ENCODE results near the gene VSTM4. TPM values are rescaled to one million over a fixed set of nuclear protein-coding genes. Genes with fewer than 3 reads are reported as not detected.

VSTM4 gene
- total and polyA plus RNA-seq, 9 donors = 35.5 to 59.5 (median 46.7) TPM

DNA sequence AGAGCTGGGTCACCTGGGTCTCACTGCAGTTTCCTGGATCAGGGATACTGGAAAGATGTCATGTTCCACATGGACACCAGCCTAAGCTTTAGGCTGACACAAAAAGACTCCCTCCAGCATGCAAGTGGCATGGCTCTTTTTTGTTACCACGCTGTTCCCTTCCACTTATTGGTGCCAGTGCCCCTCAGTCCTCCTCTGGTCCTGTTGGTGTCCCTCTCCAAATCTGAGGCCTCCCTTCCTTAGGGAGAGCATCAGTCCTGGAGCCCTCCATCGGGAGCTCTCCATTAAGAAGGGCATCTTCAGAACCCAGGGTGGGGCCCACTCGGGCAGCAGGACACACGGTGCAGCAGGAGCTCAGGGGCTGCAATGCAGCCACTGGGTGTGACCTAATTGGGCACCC is 99.6 kb downstream of the VSTM4 start:
- 96% methylated on average over 2 of the region's 4 CpGs for WGBS (ENCODE audit: insufficient coverage)
- Histone ChIP-seq H3K27ac (ENCODE audit: low read length) (no peak overlapping the region), H3K9me3 (replicated peaks; ENCODE audit: control insufficient read depth, low read depth, low read length) (no peaks in the 10 kb centered on the region), H3K4me3 (ENCODE audit: low read length) (no peak overlapping the region), H3K4me1 (ENCODE audit: control insufficient read depth, insufficient read depth, low read length) (peaks cover 18% of the 10 kb centered on the region), H3K36me3 (ENCODE audit: control insufficient read depth, insufficient read depth, low read length) (peaks cover 43% of the 10 kb centered on the region), H3K27me3 (ENCODE audit: control insufficient read depth, insufficient read depth, low read length) (no peaks in the 10 kb centered on the region)
- DNase-seq = no peak

DNA sequence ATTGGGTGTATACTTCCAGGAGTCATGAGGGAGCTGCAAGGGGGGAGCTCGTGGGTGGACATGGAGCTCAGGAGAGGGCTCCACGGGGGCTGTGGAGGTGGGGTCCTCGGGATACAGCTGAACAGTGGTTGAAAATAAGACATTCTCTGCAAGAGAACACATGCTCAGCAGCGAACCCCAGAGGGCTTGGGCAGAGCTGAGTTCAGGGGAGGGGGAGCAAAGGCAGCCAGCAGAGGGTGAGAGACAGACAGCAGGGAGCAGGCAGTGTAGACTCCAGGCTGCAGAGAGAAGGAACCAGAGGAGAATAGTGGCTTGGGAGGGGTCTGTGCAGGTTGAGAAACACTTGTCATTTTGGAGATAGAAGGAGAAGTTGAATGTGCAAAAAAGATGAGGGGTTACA is 102.7 kb downstream of the VSTM4 start:
- Histone ChIP-seq H3K4me1 (ENCODE audit: control insufficient read depth, insufficient read depth, low read length) (peaks cover 43% of the 10 kb centered on the region), H3K27ac (ENCODE audit: low read length) (no peak overlapping the region), H3K36me3 (ENCODE audit: control insufficient read depth, insufficient read depth, low read length) (peaks cover 26% of the 10 kb centered on the region), H3K9me3 (replicated peaks; ENCODE audit: control insufficient read depth, low read depth, low read length) (no peaks in the 10 kb centered on the region), H3K27me3 (ENCODE audit: control insufficient read depth, insufficient read depth, low read length) (no peaks in the 10 kb centered on the region), H3K4me3 (ENCODE audit: low read length) (no peak overlapping the region)
- no peak for DNase-seq
- 31% methylated on average over 4 of the region's 4 CpGs for WGBS (ENCODE audit: insufficient coverage)

DNA sequence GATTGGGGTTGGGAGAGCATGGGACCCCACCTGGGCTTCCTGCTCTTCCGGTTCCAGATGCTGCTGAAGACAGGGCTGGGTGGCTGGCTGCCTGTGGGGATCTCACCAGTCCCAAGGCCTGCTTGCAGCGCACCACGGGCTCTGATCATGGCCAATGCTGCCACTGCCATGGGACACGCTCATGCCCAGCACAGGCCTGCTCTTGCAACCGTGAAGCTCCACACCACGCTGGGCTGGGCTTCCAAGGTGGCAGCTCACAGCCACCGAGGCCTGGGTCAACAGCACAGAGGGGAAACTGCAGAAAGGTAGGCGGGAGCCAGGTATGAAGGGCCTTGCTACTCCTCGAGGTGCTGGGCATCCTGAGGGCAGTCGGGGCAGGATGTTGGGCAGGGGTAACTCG is 103.6 kb downstream of the VSTM4 start:
- H3K4me1 ChIP-seq (ENCODE audit: control insufficient read depth, insufficient read depth, low read length) = peaks cover 43% of the 10 kb centered on the region
- no peak for DNase-seq
- H3K9me3 ChIP-seq (replicated peaks; ENCODE audit: control insufficient read depth, low read depth, low read length) = no peaks in the 10 kb centered on the region
- H3K36me3 ChIP-seq (ENCODE audit: control insufficient read depth, insufficient read depth, low read length) = peaks cover 19% of the 10 kb centered on the region
- no peak overlapping the region for H3K4me3 ChIP-seq (ENCODE audit: low read length)
- 92% methylated on average over 11 of the region's 11 CpGs for WGBS (ENCODE audit: insufficient coverage)
- H3K27ac ChIP-seq (ENCODE audit: low read length) = no peak overlapping the region
- no peaks in the 10 kb centered on the region for H3K27me3 ChIP-seq (ENCODE audit: control insufficient read depth, insufficient read depth, low read length)

DNA sequence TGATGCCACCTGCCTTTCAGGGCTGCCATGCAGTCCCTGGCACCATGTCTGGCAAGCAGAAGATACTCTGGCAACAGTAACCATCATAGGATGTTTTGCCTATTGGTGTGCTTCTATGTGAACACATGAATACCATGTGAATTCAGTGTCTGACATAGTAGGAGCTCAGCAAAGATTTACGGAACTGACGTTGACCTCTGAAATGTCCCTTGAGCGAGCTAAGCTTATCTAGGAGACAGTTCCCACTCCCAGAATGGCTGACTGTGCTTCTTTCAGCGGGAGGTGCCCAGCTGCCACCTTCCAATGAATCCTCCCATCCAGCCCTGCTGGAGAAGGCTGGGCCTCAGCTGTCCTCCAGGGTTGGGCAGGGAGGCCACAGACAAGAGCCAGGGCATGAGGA is 104.5 kb downstream of the VSTM4 start:
- Histone ChIP-seq H3K9me3 (replicated peaks; ENCODE audit: control insufficient read depth, low read depth, low read length) (no peaks in the 10 kb centered on the region), H3K27me3 (ENCODE audit: control insufficient read depth, insufficient read depth, low read length) (no peaks in the 10 kb centered on the region), H3K4me3 (ENCODE audit: low read length) (no peak overlapping the region), H3K27ac (ENCODE audit: low read length) (no peak overlapping the region), H3K4me1 (ENCODE audit: control insufficient read depth, insufficient read depth, low read length) (peaks cover 43% of the 10 kb centered on the region), H3K36me3 (ENCODE audit: control insufficient read depth, insufficient read depth, low read length) (peaks cover 12% of the 10 kb centered on the region)
- peak; percentile 35 for DNase-seq
- 31% methylated on average over 3 of the region's 4 CpGs for whole genome bisulfite sequencing (ENCODE audit: insufficient coverage)

DNA sequence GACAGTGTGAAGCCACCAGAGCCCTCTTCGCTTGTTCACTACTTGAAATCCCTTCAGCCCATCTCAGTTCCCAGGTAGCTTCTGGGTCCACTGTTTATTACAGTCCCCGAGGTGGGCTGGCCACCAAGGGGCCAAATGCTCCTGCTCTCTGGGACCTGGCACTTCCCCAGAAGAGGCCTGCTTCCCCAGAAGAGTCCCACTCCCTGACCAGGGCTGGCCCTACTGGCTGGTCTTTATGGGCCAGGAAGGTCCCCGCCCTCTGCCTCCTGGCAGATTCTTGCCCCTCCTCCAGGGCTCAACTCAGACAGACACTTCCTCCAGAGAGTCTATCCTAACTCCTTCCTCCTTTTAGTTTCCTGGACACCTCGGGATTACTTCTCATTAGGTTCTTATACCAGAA is 105.0 kb downstream of the VSTM4 start:
- Histone ChIP-seq H3K27me3 (ENCODE audit: control insufficient read depth, insufficient read depth, low read length) (no peaks in the 10 kb centered on the region), H3K4me3 (ENCODE audit: low read length) (no peak overlapping the region), H3K36me3 (ENCODE audit: control insufficient read depth, insufficient read depth, low read length) (peaks cover 6% of the 10 kb centered on the region), H3K4me1 (ENCODE audit: control insufficient read depth, insufficient read depth, low read length) (peaks cover 43% of the 10 kb centered on the region), H3K9me3 (replicated peaks; ENCODE audit: control insufficient read depth, low read depth, low read length) (no peaks in the 10 kb centered on the region), H3K27ac (ENCODE audit: low read length) (no peak overlapping the region)
- WGBS (ENCODE audit: insufficient coverage) = 80% methylated on average over 3 of the region's 4 CpGs
- no peak for DNase-seq

DNA sequence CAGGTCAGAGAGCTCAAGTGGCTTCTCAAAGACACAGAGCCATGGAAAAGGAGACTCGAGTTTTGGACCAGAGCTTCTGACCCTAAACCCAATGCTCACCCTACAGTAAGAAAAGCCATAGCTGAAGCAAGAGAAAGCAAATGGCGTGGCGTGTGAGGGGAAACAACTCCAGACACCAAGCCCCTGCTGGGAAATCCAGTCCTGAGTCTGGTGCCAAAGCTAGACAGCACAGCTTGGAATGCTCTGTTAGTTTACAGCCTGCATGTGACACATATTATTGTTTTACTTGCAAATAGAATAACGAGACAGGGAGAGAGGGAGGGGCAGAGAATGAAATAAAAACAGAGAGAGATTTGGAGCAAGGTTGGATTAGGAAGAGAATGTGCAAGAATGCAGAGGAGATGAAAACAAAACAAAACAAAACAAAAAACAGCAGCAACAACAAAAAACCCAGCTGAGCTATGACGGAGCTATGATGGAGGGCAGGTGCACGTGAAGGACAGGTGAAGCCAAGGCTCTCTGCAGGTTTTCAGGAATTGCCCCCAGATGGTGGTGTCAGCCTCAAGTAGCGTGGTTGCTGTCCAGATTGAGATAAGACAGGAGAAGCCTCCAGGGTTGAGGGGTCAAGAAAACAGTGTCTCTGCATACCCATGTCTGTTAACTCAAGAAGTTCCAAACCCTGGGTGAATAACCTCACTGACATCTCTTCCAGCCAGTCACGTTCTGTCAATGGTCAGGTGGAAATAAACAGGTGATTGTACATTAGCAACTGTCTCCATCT is 105.9 kb downstream of the VSTM4 start:
- Histone ChIP-seq H3K36me3 (ENCODE audit: control insufficient read depth, insufficient read depth, low read length) (peaks cover 5% of the 10 kb centered on the region), H3K4me1 (ENCODE audit: control insufficient read depth, insufficient read depth, low read length) (peaks cover 43% of the 10 kb centered on the region), H3K4me3 (ENCODE audit: low read length) (no peak overlapping the region), H3K27ac (ENCODE audit: low read length) (peak overlapping the region; percentile 59), H3K9me3 (replicated peaks; ENCODE audit: control insufficient read depth, low read depth, low read length) (no peaks in the 10 kb centered on the region), H3K27me3 (ENCODE audit: control insufficient read depth, insufficient read depth, low read length) (no peaks in the 10 kb centered on the region)
- peak; percentile 77 for DNase-seq
- whole genome bisulfite sequencing (ENCODE audit: insufficient coverage) = 25% methylated on average over 3 of the region's 8 CpGs

DNA sequence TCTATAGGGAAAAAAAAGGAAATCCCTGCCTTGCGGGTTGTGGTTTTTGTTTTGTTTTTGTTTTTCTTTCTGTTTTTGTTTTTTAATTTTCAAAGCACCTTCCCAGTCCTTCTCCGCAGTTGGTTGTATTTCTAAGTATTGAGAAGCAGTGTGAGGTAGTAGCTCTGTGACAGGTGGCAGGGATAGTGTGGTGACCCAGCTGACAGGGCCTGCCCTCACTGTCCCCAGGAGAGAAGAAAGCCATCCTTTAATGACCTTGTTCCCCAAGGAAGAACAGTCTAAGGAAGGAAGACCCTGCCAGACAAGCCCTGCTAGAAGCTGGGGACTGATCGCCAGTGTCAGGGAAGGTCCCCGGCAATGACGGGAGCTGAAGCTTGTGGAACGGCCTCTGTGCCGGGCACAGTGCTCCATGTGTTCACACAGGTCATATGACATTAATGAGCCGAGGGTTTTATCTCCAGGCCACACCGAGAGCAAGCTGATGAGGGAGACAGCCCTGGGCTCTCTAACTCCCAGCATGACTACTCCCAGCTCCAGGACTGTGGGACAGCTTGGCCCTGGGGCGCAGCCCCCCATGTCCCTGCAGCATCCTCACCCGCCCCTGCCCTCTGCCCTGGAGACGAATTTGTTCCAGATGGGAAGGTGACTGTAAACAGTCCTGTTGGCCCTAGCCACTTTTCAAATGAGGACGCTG is 106.7 kb downstream of the VSTM4 start:
- Histone ChIP-seq H3K4me3 (ENCODE audit: low read length) (no peak overlapping the region), H3K27ac (ENCODE audit: low read length) (peak overlapping the region; percentile 59), H3K4me1 (ENCODE audit: control insufficient read depth, insufficient read depth, low read length) (peaks cover 43% of the 10 kb centered on the region), H3K9me3 (replicated peaks; ENCODE audit: control insufficient read depth, low read depth, low read length) (no peaks in the 10 kb centered on the region), H3K36me3 (ENCODE audit: control insufficient read depth, insufficient read depth, low read length) (peaks cover 5% of the 10 kb centered on the region), H3K27me3 (ENCODE audit: control insufficient read depth, insufficient read depth, low read length) (no peaks in the 10 kb centered on the region)
- WGBS (ENCODE audit: insufficient coverage) = 54% methylated on average over 9 of the region's 13 CpGs
- no peak for DNase-seq

DNA sequence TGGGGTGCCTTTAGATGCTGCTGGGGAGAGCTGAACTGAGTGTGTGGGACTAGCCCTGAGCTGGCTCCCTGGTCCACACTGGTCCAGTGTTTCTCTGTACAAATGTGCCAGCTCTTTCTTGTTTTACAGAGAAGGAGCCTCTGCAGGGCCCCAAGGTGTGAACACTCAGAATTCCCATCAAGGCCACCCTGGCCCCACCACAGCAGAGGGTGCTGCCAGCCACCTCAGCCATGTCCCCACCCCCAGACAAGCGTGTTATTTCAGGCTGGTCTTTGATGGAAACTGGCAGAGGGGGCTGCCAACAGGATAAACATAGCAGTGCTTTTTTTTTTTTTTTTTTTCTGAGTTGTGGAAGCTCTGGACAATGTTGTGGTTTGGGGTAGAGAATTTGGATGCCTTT is 107.2 kb downstream of the VSTM4 start:
- DNase-seq = peak; percentile 47
- peaks cover 41% of the 10 kb centered on the region for H3K4me1 ChIP-seq (ENCODE audit: control insufficient read depth, insufficient read depth, low read length)
- no peak overlapping the region for H3K4me3 ChIP-seq (ENCODE audit: low read length)
- no peak overlapping the region for H3K27ac ChIP-seq (ENCODE audit: low read length)
- peaks cover 5% of the 10 kb centered on the region for H3K36me3 ChIP-seq (ENCODE audit: control insufficient read depth, insufficient read depth, low read length)
- no peaks in the 10 kb centered on the region for H3K27me3 ChIP-seq (ENCODE audit: control insufficient read depth, insufficient read depth, low read length)
- no peaks in the 10 kb centered on the region for H3K9me3 ChIP-seq (replicated peaks; ENCODE audit: control insufficient read depth, low read depth, low read length)
- no CpG with 5 or more reads among the region's 1 CpG for WGBS (ENCODE audit: insufficient coverage)

DNA sequence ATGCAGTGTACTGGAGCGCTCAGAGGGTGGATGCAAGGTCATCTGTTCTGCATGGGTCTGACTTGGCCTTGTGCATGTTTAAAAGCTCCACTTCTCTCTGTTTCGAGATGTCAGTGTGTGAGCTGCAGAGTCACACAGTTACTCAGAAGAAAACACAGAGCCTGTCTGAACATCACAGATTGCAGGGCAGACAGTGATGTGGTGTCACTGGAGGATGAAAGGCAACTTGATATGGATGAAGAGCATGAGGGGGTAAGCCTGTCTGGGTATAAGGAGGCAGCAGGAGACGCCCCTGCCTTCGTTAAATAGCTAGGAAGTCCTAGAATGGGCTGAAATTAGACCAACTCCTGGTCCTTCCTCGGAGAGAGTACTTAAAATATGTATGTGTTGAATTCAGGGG is 108.2 kb downstream of the VSTM4 start:
- Histone ChIP-seq H3K4me3 (ENCODE audit: low read length) (no peak overlapping the region), H3K4me1 (ENCODE audit: control insufficient read depth, insufficient read depth, low read length) (peaks cover 39% of the 10 kb centered on the region), H3K36me3 (ENCODE audit: control insufficient read depth, insufficient read depth, low read length) (peaks cover 5% of the 10 kb centered on the region), H3K27ac (ENCODE audit: low read length) (no peak overlapping the region), H3K9me3 (replicated peaks; ENCODE audit: control insufficient read depth, low read depth, low read length) (no peaks in the 10 kb centered on the region), H3K27me3 (ENCODE audit: control insufficient read depth, insufficient read depth, low read length) (no peaks in the 10 kb centered on the region)
- 92% methylated on average over 2 of the region's 5 CpGs for WGBS (ENCODE audit: insufficient coverage)
- no peak for DNase-seq

DNA sequence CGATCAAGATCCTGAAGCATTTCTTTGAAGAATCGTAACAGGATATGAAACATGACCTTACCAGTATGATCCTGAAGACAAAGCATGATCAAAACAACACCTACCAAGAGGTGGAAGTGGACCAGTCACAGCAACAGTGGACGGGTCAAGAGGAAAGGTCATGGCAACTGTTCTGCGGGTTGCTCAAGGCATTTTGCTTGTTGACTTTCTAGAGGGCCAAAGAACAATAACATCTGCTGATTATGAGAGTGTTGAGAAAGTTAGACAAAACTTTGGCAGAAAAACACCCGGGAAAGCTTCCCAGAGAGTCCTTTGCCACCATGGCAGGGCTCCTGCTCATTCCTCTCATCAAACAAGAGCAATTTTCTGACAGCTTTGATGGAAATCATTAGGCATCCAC is 110.1 kb downstream of the VSTM4 start:
- WGBS (ENCODE audit: insufficient coverage) = 92% methylated on average over 2 of the region's 5 CpGs
- no peaks in the 10 kb centered on the region for H3K36me3 ChIP-seq (ENCODE audit: control insufficient read depth, insufficient read depth, low read length)
- no peak overlapping the region for H3K27ac ChIP-seq (ENCODE audit: low read length)
- H3K4me1 ChIP-seq (ENCODE audit: control insufficient read depth, insufficient read depth, low read length) = peaks cover 27% of the 10 kb centered on the region
- no peak overlapping the region for H3K4me3 ChIP-seq (ENCODE audit: low read length)
- no peak for DNase-seq
- H3K9me3 ChIP-seq (replicated peaks; ENCODE audit: control insufficient read depth, low read depth, low read length) = no peaks in the 10 kb centered on the region
- no peaks in the 10 kb centered on the region for H3K27me3 ChIP-seq (ENCODE audit: control insufficient read depth, insufficient read depth, low read length)
